Astrocyte (in vitro differentiated cells and primary cell): ENCODE results near the gene TMEM94.

Experiments
- CTCF ChIP-seq: IDR thresholded peaks from 2 replicates; pipeline ENCODE4 v1.5.1; 2011; ENCODE audit warnings: low read depth, mild to moderate bottlenecking, inconsistent platforms, low read length, moderate library complexity; ENCODE audit not compliant: insufficient read depth
- EZH2 ChIP-seq: IDR thresholded peaks from 2 replicates; pipeline ENCODE4 v1.6.1; 2012; ENCODE audit warnings: mild to moderate bottlenecking, low read length, inconsistent platforms; ENCODE audit not compliant: insufficient read depth

- TF ChIP-seq CTCF = no peak
- no peak for TF ChIP-seq EZH2
These were observed 6.2 kb upstream of the TMEM94 start for GRCh38 chr17:75450270-75450669.
